GM12892 (cell line): ENCODE measurements around the gene ZAP70.

ENCODE experiments used
- POLR2A ChIP-seq: IDR thresholded peaks from 2 replicates; pipeline ENCODE4 v1.6.1; 2011; ENCODE audit warnings: low read depth, low read length, control low read depth
- TAF1 ChIP-seq: IDR thresholded peaks from 2 replicates; pipeline ENCODE4 v1.6.1; 2011; ENCODE audit warnings: low read depth, mild to moderate bottlenecking, control low read depth, low read length, borderline replicate concordance

- no peak for TF ChIP-seq POLR2A
- no peak for TF ChIP-seq TAF1
These were observed 40.0 kb upstream of the ZAP70 start for GRCh38 chr2:97673182-97673914.
